Measurements from ENCODE around the gene BCAP31.

- TF ChIP-seq CTCF (IDR thresholded peaks at IDR 0.05), result no peak
- no peak for TF ChIP-seq POLR2A (IDR thresholded peaks at IDR 0.05)
These were observed 41.2 kb upstream of the BCAP31 start for GRCh38 chrX:153765138-153766079.
